Activated CD8-positive, alpha-beta memory T cell treated with anti-CD3 and anti-CD28 coated beads for 4 hours (primary cell): ENCODE data around the gene CASP7.

Source experiments
- DNase-seq, 2 donors: peaks; one replicate each; pipeline ENCODE4 v3.0.0-alpha.2; 2020; ENCODE audit warnings: low read depth in 2 of 2

Gene CASP7

GRCh38 chr10:113712024-113712423 is 32.3 kb downstream of the CASP7 start:
- no peak for DNase-seq

GRCh38 chr10:113712755-113713639 is 33.3 kb downstream of the CASP7 start:
- no peak for DNase-seq

- no peak for DNase-seq
Measured at GRCh38 chr10:113713640-113713982, 33.9 kb downstream of the CASP7 start.

- DNase-seq, result no peak
Measured at GRCh38 chr10:113716109-113716910, 36.6 kb downstream of the CASP7 start.

- DNase-seq, result no peak
Measured at GRCh38 chr10:113718969-113719822, 39.5 kb downstream of the CASP7 start.

- no peak for DNase-seq
Measured at GRCh38 chr10:113720386-113720785, 40.7 kb downstream of the CASP7 start.

- DNase-seq, result no peak
Measured at GRCh38 chr10:113732160-113732881, 52.6 kb downstream of the CASP7 start.

GRCh38 chr10:113732966-113733365 is 53.3 kb downstream of the CASP7 start:
- no peak for DNase-seq

- no peak for DNase-seq
Measured at GRCh38 chr10:113733635-113734034, 53.9 kb downstream of the CASP7 start.

- no peak for DNase-seq
Measured at GRCh38 chr10:113735913-113736312, 56.2 kb downstream of the CASP7 start.

- DNase-seq, result no peak
Measured at GRCh38 chr10:113736576-113736975, 56.9 kb downstream of the CASP7 start.

GRCh38 chr10:113739031-113739430 is 59.3 kb downstream of the CASP7 start:
- no peak for DNase-seq

GRCh38 chr10:113739577-113739976 is 59.9 kb downstream of the CASP7 start:
- DNase-seq, result no peak

GRCh38 chr10:113740850-113741249 is 61.1 kb downstream of the CASP7 start:
- no peak for DNase-seq

- DNase-seq, result no peak
Measured at GRCh38 chr10:113742466-113742865, 62.8 kb downstream of the CASP7 start.

GRCh38 chr10:113743594-113743993 is 63.9 kb downstream of the CASP7 start:
- no peak for DNase-seq

GRCh38 chr10:113745374-113745773 is 65.7 kb downstream of the CASP7 start:
- DNase-seq, result no peak

- DNase-seq, result no peak
Measured at GRCh38 chr10:113746217-113746957, 66.7 kb downstream of the CASP7 start.

GRCh38 chr10:113751181-113751732 is 71.5 kb downstream of the CASP7 start, which contains the start of gene PLEKHS1:
Gene PLEKHS1 (plus strand): TSS chr10:113751682. CDS start chr10:113755278, 3,596 bp downstream.
- no peak for DNase-seq

- DNase-seq, result no peak
Measured at GRCh38 chr10:113752553-113752952, 72.8 kb downstream of the CASP7 start.
